Measurements from ENCODE around the gene CARS1.

Gene CARS1

GRCh38 chr11:3052109-3052479 is 5.1 kb downstream of the CARS1 start:
- Histone ChIP-seq H3K9me3 (ENCODE audit: control insufficient read depth, low read depth, low read length) (no peaks in the 10 kb centered on the region), H3K4me3 (ENCODE audit: low read length) (no peak overlapping the region), H3K4me1 (ENCODE audit: control insufficient read depth, low read depth, low read length) (peaks cover 14% of the 10 kb centered on the region), H3K36me3 (ENCODE audit: control insufficient read depth, low read depth, low read length) (peaks cover 13% of the 10 kb centered on the region), H3K9ac (ENCODE audit: low read length) (no peak overlapping the region), H3K27ac (ENCODE audit: low read length) (no peak overlapping the region), H3K27me3 (ENCODE audit: control insufficient read depth, insufficient read depth, low read length) (no peaks in the 10 kb centered on the region)

GRCh38 chr11:3051196-3052108 is 5.8 kb downstream of the CARS1 start:
- Histone ChIP-seq H3K27ac (ENCODE audit: low read length) (no peak overlapping the region), H3K36me3 (ENCODE audit: control insufficient read depth, low read depth, low read length) (peaks cover 13% of the 10 kb centered on the region), H3K9me3 (ENCODE audit: control insufficient read depth, low read depth, low read length) (no peaks in the 10 kb centered on the region), H3K4me1 (ENCODE audit: control insufficient read depth, low read depth, low read length) (peaks cover 14% of the 10 kb centered on the region), H3K9ac (ENCODE audit: low read length) (no peak overlapping the region), H3K27me3 (ENCODE audit: control insufficient read depth, insufficient read depth, low read length) (no peaks in the 10 kb centered on the region), H3K4me3 (ENCODE audit: low read length) (peak overlapping the region; percentile 9)

- H3K9me3 ChIP-seq (ENCODE audit: control insufficient read depth, low read depth, low read length), result no peaks in the 10 kb centered on the region
- H3K27ac ChIP-seq (ENCODE audit: low read length), result no peak overlapping the region
- peaks cover 10% of the 10 kb centered on the region for H3K4me1 ChIP-seq (ENCODE audit: control insufficient read depth, low read depth, low read length)
- no peak overlapping the region for H3K4me3 ChIP-seq (ENCODE audit: low read length)
- no peak overlapping the region for H3K9ac ChIP-seq (ENCODE audit: low read length)
- peaks cover 18% of the 10 kb centered on the region for H3K36me3 ChIP-seq (ENCODE audit: control insufficient read depth, low read depth, low read length)
- H3K27me3 ChIP-seq (ENCODE audit: control insufficient read depth, insufficient read depth, low read length), result no peaks in the 10 kb centered on the region
These were observed 6.6 kb downstream of the CARS1 start for GRCh38 chr11:3050386-3051195.

- no peak overlapping the region for H3K4me3 ChIP-seq (ENCODE audit: low read length)
- peaks cover 10% of the 10 kb centered on the region for H3K4me1 ChIP-seq (ENCODE audit: control insufficient read depth, low read depth, low read length)
- peaks cover 20% of the 10 kb centered on the region for H3K36me3 ChIP-seq (ENCODE audit: control insufficient read depth, low read depth, low read length)
- H3K27me3 ChIP-seq (ENCODE audit: control insufficient read depth, insufficient read depth, low read length), result no peaks in the 10 kb centered on the region
- no peak overlapping the region for H3K9ac ChIP-seq (ENCODE audit: low read length)
- H3K9me3 ChIP-seq (ENCODE audit: control insufficient read depth, low read depth, low read length), result no peaks in the 10 kb centered on the region
- H3K27ac ChIP-seq (ENCODE audit: low read length), result no peak overlapping the region
These were observed 7.6 kb downstream of the CARS1 start for GRCh38 chr11:3049430-3050243.

GRCh38 chr11:3047637-3048036 is 9.6 kb downstream of the CARS1 start:
- Histone ChIP-seq H3K36me3 (ENCODE audit: control insufficient read depth, low read depth, low read length) (peaks cover 10% of the 10 kb centered on the region), H3K9ac (ENCODE audit: low read length) (no peak overlapping the region), H3K9me3 (ENCODE audit: control insufficient read depth, low read depth, low read length) (no peaks in the 10 kb centered on the region), H3K27ac (ENCODE audit: low read length) (no peak overlapping the region), H3K4me3 (ENCODE audit: low read length) (no peak overlapping the region), H3K4me1 (ENCODE audit: control insufficient read depth, low read depth, low read length) (peaks cover 10% of the 10 kb centered on the region), H3K27me3 (ENCODE audit: control insufficient read depth, insufficient read depth, low read length) (no peaks in the 10 kb centered on the region)

GRCh38 chr11:3046641-3047040 is 10.6 kb downstream of the CARS1 start:
- H3K36me3 ChIP-seq (ENCODE audit: control insufficient read depth, low read depth, low read length), result peaks cover 13% of the 10 kb centered on the region

GRCh38 chr11:3046190-3046589 is 11.0 kb downstream of the CARS1 start:
- Histone ChIP-seq H3K27ac (ENCODE audit: low read length) (no peak overlapping the region), H3K36me3 (ENCODE audit: control insufficient read depth, low read depth, low read length) (peaks cover 17% of the 10 kb centered on the region), H3K4me1 (ENCODE audit: control insufficient read depth, low read depth, low read length) (peaks cover under 1% of the 10 kb centered on the region), H3K27me3 (ENCODE audit: control insufficient read depth, insufficient read depth, low read length) (no peaks in the 10 kb centered on the region), H3K4me3 (ENCODE audit: low read length) (no peak overlapping the region), H3K9ac (ENCODE audit: low read length) (no peak overlapping the region), H3K9me3 (ENCODE audit: control insufficient read depth, low read depth, low read length) (no peaks in the 10 kb centered on the region)

More at GRCh38 chr11:3046641-3047040, 10.6 kb downstream of the CARS1 start:
- Histone ChIP-seq H3K9ac (ENCODE audit: low read length) (no peak overlapping the region), H3K27ac (ENCODE audit: low read length) (no peak overlapping the region), H3K4me1 (ENCODE audit: control insufficient read depth, low read depth, low read length) (peaks cover 5% of the 10 kb centered on the region), H3K4me3 (ENCODE audit: low read length) (no peak overlapping the region), H3K9me3 (ENCODE audit: control insufficient read depth, low read depth, low read length) (no peaks in the 10 kb centered on the region), H3K27me3 (ENCODE audit: control insufficient read depth, insufficient read depth, low read length) (no peaks in the 10 kb centered on the region)

GRCh38 chr11:3044915-3045314 is 12.3 kb downstream of the CARS1 start:
- no peaks in the 10 kb centered on the region for H3K4me1 ChIP-seq (ENCODE audit: control insufficient read depth, low read depth, low read length)
- H3K4me3 ChIP-seq (ENCODE audit: low read length), result no peak overlapping the region
- no peaks in the 10 kb centered on the region for H3K9me3 ChIP-seq (ENCODE audit: control insufficient read depth, low read depth, low read length)
- H3K27ac ChIP-seq (ENCODE audit: low read length), result no peak overlapping the region
- no peaks in the 10 kb centered on the region for H3K27me3 ChIP-seq (ENCODE audit: control insufficient read depth, insufficient read depth, low read length)
- no peak overlapping the region for H3K9ac ChIP-seq (ENCODE audit: low read length)
- H3K36me3 ChIP-seq (ENCODE audit: control insufficient read depth, low read depth, low read length), result peaks cover 30% of the 10 kb centered on the region

- Histone ChIP-seq H3K4me1 (ENCODE audit: control insufficient read depth, low read depth, low read length) (no peaks in the 10 kb centered on the region), H3K9me3 (ENCODE audit: control insufficient read depth, low read depth, low read length) (no peaks in the 10 kb centered on the region), H3K4me3 (ENCODE audit: low read length) (no peak overlapping the region), H3K9ac (ENCODE audit: low read length) (no peak overlapping the region), H3K27ac (ENCODE audit: low read length) (no peak overlapping the region), H3K27me3 (ENCODE audit: control insufficient read depth, insufficient read depth, low read length) (no peaks in the 10 kb centered on the region), H3K36me3 (ENCODE audit: control insufficient read depth, low read depth, low read length) (peaks cover 39% of the 10 kb centered on the region)
These were observed 13.2 kb downstream of the CARS1 start for GRCh38 chr11:3044004-3044403.

- Histone ChIP-seq H3K4me3 (ENCODE audit: low read length) (no peak overlapping the region), H3K27me3 (ENCODE audit: control insufficient read depth, insufficient read depth, low read length) (no peaks in the 10 kb centered on the region), H3K27ac (ENCODE audit: low read length) (no peak overlapping the region), H3K36me3 (ENCODE audit: control insufficient read depth, low read depth, low read length) (peaks cover 44% of the 10 kb centered on the region), H3K9me3 (ENCODE audit: control insufficient read depth, low read depth, low read length) (no peaks in the 10 kb centered on the region), H3K9ac (ENCODE audit: low read length) (no peak overlapping the region), H3K4me1 (ENCODE audit: control insufficient read depth, low read depth, low read length) (no peaks in the 10 kb centered on the region)
These were observed 13.8 kb downstream of the CARS1 start for GRCh38 chr11:3043315-3043871.

Data from iPS-18a (cell line).